ENCODE measurements around the gene PSMA5.

The PSMA5 gene

DNA sequence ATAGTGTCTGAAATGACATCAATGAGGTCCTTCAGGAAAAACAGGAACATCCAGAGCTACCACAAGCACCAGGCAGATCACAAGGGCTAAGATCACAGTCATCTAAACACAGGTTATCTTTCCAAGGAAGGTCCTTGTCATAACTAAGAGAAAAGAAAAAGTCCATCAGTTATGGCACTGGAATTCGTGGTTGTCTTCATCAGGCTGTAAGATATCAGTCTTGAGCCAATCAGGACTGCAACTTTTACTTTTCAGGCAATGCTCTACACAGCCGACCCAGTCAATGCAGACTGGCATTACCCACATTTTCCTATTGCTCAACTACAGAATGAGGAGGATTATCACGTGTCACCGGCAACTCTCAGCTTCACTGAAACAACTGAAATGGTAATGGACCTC lies 54.9 kb downstream of the PSMA5 start:
- in situ Hi-C loops (cut with MboI; ENCODE audit: low sequenced_read_pairs), result no loop called here

DNA sequence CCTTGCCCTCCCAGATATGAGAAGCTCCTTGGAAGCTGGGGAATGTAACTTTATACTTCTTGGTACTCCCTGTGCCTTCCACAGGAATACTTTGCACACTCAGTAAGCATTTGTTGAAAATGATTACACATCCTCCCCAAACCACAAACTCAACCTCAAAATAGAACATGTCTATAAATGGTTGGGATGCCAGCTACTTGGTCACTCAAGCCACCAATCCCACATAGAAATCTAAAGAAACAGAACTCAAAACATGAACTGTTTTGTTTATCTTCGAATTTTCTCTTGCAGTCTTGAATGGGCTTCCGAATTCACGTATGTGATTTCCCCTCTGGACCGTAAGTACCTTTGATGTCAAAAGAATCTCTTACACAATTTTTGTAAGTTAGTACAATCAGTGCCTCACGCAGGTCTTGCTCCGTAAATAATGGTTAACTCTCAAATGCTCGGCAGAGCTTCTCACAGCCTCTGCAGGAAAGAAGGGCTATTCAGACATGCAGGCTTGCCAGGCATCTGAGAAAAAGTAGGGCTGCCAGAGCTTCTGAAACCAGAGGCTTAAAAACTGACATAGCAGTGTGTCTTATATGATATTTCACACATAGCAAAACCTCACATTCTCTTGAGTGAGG lies 55.4 kb downstream of the PSMA5 start:
- in situ Hi-C loops (cut with MboI; ENCODE audit: low sequenced_read_pairs), result no loop called here

DNA sequence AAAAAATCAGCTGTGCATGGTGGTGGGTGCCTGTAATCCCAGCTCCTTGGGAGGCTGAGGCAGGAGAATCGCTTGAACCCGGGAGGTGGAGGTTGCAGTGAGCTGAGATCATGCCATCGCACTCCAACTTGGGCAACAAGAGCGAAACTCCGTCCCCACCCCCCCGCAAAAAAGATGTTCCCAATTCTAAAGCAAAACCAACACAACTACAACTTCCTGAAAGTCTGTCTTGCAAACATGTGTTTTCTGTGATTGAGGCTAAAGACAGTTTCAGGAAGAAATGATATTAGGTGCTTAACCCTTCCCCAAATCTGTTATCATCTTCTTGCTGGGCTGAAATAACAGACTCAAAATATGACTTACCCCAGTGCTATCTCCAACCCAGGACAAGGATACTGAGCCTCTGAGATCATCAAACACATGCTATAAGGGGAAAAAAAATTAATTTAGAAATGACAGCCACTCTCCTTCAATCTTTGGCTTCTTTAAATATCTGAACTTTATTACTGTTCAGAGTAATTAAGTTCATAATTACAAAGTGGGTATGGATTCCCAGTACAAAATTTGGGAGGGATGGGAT lies 57.0 kb downstream of the PSMA5 start:
- in situ Hi-C loops (cut with MboI; ENCODE audit: low sequenced_read_pairs), result no loop called here

DNA sequence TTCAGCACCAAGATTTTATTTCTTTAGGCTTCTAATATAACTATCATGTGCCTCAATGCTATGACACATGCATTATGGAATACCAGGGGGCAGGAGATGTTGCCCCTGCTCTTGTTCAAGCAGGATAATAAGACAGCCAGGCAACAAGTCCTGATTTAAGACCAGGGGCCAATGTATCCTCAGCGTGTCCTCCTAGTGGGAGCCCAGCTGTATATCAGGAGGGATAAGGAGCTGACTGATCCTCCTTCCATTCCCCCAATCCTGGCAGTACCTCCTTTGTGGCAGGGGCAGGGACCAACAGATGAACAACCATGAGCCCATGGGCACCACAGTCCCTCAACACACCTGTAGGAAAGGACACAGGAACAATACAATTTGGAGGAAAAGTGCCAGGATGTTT lies 57.8 kb downstream of the PSMA5 start:
- in situ Hi-C loops (cut with MboI; ENCODE audit: low sequenced_read_pairs), result no loop called here

DNA sequence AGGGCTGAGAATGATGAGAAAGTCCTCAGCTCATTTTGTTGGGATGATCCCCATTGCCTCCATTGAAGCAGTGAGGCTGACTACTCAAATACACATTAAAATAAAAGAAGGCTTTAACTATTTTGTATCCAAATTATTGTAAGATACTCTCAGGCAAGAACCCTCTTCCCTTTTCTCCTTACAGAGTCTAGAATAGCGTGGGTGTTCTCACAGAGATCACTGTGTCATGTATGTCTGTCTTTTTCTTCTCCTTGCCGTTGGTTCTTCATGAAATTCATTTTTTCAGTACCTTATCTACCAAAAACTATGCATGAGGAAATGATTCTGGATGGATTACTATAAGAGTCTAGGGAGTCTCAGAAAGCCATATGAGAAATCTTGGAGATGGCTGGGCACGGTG lies 58.6 kb downstream of the PSMA5 start:
- in situ Hi-C loops (cut with MboI; ENCODE audit: low sequenced_read_pairs), result no loop called here

DNA sequence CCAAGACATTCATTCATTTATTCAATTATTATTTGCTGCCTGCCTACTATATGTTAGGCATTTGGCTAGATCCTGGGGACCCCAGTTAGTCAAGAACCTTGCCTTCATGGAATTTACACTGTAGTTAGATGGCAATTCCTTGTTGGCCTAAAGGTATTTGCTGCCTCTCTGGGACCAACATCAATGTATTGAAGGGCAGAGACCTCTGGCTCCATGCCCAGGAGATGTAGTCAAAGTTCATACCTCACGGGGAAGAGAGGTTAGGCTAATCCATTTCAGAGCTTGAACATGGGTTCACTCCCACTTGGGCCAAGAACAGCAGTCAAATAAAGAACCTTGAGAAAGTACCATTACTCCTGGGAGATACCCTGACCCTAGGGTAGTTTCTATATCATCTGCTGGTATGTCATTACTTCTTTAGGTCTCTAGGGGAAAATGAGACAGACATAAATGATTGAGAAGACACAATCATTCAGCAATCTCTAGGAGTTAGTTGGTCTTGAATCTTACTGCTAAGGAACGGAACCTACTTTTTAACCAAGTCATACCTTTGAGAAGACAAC lies 60.5 kb downstream of the PSMA5 start:
- in situ Hi-C loops (cut with MboI; ENCODE audit: low sequenced_read_pairs), result no loop called here

DNA sequence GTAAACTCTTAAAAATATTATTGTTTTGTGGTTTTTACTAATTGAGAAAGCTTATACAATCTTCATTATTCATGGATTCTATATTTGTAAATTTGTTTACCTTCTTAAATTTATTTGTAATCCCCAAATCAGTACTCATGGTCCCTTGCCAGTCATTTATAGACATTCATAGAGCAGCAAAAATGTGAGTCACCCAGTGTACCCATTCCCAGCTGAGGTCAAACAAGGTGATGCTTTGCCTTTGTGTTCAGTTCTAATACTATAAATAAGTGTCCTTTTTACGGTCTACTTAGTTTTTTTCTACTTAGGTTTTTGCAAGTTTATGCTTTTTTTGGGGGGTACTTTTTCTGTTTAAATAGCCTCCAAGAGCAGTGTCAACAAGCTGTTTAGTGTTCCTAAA lies 64.6 kb downstream of the PSMA5 start:
- in situ Hi-C loops (cut with MboI; ENCODE audit: low sequenced_read_pairs), result no loop called here

DNA sequence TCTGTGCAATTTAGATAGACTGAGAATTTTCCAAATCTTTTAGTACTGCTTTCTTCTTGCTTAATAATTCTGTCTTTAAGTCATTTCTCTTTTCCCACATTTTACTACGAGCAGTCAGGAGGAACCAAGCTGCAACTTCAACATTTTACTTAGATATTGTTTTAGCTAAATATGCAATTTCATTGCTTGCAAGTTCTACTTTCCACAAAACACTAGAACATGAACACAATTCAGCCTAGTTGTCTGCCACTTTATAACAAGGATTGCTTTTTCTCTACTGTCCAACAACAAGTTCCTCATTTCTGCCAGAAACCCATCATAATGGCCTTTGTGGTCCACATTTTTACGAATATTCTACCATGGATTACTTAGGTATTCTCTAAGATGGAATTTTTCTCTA lies 65.2 kb downstream of the PSMA5 start:
- in situ Hi-C loops (cut with MboI; ENCODE audit: low sequenced_read_pairs), result no loop called here

DNA sequence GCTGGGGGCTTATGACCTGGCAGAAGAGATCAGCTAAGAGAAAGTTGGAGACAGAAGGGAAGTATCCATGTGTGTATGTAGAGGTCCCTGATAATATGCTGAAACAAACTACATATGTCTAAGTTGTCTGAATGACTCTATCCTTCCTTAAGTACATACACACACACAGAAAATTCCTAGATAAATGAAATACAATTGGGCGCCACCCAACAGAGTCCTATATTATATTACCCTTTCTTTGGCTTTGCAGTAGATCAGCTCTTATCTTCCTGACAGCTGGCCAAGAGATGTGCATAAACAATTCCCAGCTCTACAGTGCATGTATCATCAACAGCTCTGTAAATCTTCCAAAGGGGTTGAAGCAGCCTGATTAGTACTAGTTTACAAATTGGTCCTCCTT lies 68.6 kb downstream of the PSMA5 start:
- in situ Hi-C loops (cut with MboI; ENCODE audit: low sequenced_read_pairs), result no loop called here

DNA sequence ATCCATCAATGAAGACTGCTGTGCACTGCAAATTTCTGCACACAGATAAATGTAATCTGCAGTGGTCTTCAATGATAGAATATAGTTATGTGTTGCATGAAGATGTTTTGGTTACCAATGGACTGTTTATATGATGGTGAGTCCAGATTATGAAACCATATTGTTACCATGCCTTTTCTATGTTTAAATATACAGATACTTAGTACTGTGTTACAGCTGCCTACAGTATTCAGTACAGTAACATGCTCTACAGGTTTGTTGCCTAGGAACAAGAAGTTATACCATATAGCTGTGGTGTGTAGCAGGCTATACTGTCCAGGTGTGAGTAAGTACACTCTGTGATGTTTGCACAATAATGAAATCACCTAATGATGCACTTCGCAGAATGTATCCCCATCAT lies 69.3 kb downstream of the PSMA5 start:
- in situ Hi-C loops (cut with MboI; ENCODE audit: low sequenced_read_pairs), result no loop called here

DNA sequence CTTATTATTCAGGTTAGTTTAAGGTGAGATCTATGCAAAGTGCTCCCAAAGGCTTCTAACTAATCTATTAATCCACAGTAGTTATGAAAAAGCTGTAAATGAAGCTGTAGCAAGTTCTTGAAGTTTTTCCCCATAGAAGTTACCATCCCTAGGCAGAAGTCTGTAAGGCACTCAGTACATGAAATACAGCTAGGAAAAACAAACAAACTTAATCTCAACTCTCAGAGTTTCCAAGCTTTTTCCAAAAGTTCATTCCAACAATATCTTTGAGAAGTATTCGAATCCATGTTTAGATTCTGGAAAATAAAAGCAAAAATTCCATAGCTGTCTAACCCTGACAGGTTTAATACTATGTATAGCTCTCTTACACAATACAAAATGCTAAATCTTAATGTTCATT lies 69.7 kb downstream of the PSMA5 start:
- in situ Hi-C loops (cut with MboI; ENCODE audit: low sequenced_read_pairs), result no loop called here

DNA sequence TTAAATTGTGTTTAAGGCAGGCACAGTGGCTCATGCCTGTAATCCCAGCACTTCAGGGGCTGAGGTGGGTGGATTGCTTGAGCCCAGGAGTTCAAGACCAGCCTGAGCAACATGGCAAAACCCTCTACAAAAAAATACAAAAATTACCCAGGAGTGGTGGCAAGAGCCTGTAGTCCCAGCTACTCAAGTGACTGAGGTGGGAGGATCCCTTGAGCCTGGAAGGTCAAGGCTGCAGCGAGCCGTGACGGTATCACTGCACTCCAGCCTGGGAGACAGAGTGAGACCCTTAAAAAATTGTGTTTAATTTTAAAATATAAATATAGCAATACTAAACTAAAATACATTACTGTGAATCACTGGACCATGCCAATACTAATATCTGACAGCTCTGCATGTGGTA lies 71.3 kb downstream of the PSMA5 start:
- in situ Hi-C loops (cut with MboI; ENCODE audit: low sequenced_read_pairs), result no loop called here

DNA sequence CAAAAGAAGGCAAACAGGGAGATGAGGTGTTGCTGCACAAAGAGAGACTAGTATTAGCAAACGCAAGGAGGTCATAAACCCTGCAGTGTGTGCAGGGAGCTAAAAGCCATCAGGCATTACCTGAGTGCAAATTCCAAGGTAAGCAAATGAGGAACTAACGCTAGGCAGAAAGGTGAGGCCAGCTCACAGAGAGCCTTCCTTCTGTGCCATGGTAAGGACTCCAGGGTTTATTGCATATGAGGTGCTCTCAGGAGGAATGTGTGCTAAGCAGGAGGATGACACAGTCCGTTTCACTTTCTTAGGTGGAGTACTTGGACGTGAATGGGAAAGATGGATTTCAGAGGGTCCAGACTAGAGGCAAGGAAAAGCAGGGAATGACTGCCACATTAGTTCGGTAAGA lies 74.8 kb downstream of the PSMA5 start:
- in situ Hi-C loops (cut with MboI; ENCODE audit: low sequenced_read_pairs), result no loop called here

DNA sequence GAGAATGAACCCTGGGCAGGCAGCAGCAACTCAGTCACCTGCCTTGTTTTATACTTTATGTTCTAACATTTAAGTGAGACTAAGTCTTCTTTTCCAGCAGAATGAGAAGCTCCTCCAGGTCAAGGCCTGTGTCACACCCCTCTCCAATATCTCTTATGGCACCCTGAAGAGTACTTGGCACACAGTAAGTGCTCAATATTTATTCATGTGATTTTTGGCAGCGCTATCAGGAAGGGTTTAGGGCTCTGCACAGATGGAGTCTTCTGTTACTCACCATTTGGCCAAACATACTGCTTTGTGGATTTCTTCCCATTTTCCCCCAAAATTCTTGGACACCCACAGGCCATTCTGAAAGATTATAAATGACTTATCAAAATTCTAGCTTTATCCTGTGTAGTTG lies 75.6 kb downstream of the PSMA5 start:
- in situ Hi-C loops (cut with MboI; ENCODE audit: low sequenced_read_pairs), result no loop called here

DNA sequence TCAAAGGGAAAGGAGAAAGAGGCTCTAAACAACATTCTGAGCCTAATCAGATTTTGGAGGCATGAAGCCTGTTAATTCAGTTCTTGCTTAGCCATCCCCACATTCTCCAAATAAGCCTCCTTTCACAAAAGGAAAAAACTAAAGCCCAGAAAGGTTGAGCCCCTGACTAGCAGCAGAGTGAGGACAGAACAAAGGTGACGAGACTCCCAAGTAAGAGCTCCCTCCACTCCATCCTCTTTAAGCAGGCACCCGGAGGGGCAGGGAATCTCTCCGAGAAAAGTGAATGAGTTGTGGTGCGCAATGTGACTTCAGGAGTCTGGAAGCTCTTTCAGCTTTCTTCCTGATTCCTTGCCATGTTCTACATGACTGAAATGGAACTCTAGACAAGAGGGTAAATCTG lies 76.1 kb downstream of the PSMA5 start:
- in situ Hi-C loops (cut with MboI; ENCODE audit: low sequenced_read_pairs), result no loop called here

Data from HL-60/S4 treated with retinoic acid at 250 ng/mL for 4 days and 3 days (cell line).